Bone marrow (tissue), 2 donors: ENCODE data around the gene SLC34A1.

Experiments used
- DNase-seq, 2 donors: peaks; one replicate each; lab custom pipeline; 2025; lab: John Stamatoyannopoulos, UW

The SLC34A1 gene

DNA sequence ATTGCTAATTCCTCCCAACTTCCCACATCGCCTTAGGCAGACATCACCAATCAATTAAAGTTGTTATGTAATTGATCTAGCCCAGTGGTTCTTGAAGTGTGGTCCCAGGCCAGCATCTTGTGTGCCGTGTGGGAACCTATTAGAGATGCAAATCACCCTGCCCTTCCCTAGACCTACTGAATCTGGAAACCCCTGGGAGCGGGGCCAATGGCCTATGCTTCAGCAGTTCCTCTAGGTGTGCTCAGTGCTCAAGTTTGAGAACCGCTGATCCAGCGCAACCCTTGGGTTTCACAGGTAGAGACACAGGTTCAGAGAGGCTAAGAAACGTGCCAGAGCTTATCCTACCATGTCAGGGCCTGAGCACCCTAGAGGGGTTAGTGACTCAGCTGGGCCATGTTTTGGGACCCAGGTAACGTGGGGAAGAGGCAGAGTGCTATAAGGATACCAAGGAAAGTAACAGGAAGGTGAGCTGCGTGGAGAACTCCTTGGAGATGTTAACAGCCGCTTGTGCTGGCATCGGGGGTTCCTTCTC lies 4.4 kb downstream of the SLC34A1 start:
- no peak for DNase-seq

DNA sequence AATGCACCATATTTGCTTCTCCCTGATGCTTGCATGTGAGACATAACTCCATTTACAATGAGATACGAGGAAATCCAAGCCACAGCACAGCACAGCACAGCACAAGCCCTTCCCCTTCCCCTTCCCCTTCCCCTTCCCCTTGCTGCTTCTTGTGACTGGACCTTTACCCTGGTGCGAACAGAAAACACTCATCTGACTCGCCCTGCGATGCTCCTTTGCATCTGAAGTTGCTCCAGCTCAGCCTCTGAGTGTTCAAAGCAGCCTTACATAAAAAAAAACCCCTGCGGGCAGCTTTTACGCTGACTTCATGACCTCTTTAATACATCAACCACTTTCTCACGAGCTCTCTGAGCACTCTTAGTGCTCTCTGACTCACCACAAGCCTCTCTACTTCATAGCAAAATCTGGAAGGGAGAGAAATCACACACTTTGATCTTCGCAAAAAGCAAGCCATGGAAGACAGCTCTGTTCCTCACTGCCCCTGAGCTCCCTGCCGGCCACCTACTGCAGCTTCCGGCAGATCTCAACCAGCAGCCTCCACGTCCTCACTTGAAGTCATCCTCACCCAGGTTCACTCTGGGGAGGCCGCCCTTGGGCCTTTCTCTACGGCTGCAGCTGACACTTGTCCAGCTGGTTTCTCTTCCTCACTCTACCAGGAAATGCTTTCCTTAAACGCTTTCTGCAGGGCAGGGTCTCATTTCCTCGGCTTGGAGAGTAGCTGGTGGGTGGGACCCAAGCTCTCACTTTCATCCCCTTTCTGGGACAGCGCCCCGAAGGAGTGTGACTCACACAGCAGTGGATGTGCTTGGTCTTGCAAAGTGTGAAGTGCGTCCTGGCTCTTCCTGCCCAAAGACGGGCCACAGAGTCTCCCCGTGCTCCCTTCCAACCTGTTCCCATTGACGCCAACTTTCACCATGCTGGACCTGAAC lies 5.3 kb downstream of the SLC34A1 start:
- DNase-seq: peak; percentile 10 to 38

DNA sequence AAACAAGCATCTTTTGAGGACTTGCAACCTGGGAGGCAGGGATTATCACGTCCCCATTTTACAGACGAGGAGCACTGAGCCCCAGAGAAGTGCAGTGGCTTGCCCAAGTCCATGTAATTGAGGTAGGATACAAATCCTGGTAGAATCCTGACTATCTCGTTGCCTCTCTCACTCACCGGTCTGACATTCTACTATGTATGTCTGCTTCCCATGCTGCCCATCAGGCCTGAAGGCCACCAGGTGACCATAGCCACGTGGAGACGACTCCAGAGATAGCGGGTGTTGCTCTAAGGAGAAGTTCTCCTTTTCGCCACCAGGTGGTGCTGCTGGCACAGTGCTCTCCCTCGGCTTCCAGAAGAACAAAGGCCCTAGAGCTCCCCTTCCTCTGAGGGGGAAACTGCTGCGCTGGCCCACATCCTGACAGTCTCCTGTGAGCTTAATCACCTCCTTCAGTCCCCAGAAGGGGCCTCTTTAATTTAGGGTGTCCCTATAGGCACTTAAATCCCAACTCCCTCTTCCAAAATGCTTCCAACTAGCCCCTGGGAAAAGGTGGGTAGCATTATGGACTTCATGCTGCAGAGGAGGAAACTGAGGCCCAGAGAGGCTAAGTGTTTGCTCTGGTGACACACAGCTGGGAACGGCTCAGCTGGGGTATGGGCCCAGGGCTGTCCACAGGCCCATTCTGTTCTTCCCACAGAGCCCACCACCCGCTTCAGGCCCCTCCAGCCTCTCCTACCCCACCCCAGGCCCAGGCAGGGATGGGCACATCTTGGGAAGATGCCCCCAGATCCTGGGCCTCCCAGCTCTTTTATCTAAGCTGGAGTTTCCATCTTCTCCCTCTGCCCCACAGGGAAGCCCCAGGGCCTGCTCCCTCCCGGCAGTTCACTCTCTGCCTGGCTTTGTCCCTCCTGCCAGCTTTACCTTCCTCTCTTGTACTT lies 6.4 kb downstream of the SLC34A1 start:
- peak; percentile 50 to 87 for DNase-seq

DNA sequence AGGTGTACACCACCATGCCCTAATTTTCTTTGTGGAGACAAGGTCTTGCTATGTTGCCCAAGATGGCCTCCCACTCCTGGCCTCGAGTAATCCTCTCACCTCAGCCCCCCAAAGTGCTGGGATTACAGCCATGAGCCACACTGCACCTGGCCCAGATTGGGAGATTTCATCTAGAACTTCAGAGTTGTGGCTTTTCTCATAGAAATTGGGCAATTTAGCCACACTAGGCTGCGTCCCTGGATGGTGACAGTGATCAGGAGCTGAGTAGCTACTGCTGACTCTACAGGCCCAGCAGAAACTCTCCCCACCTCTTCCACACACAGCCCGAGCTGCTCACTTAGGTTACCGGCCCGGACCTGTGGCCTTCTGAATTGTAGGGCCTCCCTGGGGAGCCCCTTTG lies 8.5 kb downstream of the SLC34A1 start:
- no peak for DNase-seq

DNA sequence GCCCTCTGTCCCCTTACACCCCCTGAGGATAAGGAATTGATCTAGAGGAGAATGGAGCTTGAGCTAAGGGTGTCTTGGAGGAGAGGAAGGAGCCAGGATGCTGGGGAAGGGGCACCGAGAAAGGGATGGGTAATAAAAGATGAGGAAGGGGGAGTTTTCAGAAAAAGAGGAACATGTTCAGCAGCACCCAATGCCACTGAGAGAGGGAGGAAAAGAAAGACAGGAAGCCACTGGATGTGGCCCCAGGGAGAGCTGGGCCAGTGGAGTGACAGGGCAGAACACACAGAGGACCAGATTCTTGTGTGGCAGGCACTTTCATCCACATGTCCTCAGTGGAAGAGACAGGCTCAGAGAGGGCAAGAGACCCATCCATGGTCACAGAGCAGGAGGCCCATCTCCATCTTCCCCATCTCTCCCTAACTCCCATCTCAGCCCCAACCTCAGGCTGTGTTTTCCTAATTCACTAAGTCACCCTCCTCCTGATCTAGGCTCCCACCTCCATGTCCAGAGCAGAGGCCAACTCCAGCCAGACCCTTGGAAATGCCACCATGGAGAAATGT lies 9.1 kb downstream of the SLC34A1 start:
- DNase-seq: peak in 1 of 2 donors; percentile 61

DNA sequence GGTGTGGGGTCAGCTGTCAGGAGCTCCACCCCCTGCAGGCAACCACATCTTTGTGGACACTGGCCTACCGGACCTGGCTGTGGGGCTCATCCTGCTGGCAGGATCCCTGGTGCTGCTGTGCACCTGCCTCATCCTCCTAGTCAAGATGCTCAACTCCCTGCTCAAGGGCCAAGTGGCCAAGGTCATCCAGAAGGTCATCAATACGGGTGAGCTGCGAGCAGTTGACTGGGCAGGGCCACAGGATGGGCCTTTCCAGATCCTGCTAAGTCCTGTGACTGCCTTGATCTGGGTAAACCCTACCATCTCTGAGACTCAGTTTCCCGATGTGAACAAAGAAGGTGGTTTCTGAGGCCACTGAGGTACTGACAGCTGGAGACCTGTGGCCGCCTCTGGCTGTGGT lies 9.8 kb downstream of the SLC34A1 start:
- no peak for DNase-seq

DNA sequence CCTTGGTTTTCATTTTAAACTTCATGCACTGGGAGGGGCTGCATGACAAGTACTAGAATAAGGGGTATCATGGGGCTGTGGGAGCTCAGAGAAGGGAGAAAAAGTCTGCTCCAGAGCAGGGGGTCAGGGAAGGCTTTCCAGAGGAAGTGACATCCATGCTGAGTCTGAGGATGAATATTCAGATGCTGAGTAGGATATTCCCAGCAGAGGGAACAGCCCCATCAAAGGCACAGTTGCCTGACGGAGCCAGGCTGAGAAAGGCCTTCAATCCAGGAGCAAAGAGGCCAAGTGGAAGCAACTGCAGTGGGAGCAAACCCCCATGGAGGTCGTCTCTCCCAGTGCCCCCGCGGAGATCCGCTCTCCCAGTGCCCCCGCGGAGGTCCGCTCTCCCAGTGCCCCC lies 11.8 kb downstream of the SLC34A1 start:
- no peak for DNase-seq

DNA sequence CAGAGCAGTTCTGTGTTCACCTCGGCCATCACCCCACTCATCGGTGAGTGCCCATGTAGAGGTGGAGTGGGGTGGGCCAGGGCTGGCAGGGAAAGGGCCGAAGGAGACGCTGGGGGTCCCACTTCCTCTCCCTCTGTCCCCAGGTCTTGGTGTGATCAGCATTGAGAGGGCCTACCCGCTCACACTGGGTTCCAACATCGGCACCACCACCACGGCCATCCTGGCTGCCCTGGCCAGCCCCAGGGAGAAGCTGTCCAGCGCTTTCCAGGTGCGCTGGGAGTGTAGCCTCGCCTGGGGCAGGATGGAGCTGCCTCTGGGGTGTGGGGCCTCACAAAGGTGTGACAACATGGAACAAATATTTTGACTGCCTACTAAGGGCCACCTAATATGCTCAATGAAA lies 12.6 kb downstream of the SLC34A1 start:
- no peak for DNase-seq

DNA sequence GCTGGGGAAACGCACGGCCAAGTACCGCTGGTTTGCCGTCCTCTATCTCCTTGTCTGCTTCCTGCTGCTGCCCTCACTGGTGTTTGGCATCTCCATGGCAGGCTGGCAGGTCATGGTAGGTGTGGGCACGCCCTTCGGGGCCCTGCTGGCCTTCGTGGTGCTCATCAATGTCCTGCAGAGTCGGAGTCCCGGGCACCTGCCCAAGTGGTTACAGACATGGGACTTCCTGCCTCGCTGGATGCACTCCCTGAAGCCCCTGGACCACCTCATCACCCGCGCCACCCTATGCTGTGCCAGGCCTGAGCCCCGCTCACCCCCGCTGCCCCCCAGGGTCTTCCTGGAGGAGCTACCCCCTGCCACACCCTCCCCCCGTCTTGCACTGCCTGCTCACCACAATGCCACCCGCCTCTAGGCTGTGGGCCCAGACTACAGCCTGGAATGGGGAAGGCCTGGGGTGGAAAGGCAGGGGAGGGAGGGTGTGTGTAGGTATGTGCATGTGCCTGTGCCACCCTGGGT lies 13.7 kb downstream of the SLC34A1 start:
- no peak for DNase-seq

DNA sequence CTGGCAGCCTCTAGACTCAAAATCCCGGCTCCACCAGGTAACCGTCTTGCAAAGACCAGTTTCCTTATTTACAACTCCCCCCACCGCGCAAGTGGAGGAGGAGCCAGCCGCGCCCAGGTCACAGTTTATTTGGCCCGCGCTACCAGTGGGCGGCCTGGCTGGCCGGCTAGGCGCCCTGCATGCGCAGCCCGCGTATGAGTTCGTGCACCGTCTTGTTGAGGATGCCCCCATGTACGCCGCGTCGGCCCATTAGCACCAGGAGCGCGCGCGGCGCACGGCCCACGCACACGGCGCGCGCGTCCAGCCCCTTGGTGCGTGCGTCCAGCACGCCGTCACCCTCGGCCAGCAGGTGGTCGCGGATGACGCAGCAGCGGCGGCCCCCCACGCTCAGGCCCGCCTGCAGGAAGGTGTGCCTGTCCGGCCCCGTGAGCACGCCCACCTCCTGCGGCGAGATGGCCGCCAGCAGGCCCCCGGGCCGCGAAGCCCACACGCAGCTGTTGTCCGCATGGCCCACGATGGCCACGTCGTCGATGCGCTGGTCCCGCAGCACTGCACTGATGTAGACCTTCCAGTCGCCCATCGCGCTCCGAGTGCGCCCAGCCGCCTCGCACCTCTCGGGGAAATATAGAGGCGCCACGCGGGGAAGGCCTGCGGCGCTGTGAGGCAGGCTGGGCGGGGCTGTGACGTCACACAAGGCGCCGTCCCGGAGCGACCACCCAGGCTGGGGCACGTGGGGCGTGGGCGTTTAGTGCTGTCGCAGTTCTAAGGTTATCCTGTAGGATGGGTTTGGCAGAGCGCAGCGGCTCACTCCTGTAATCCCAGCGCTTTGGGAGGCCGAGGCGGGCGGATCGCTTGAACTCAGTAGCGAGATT lies 16.0 kb downstream of the SLC34A1 start, which contains the start of gene PFN3:
Gene PFN3, minus strand, starts transcription at position 665 of the 872 bp plus-strand sequence. Its CDS starts 85 bp downstream, at position 580.
- no peak for DNase-seq

DNA sequence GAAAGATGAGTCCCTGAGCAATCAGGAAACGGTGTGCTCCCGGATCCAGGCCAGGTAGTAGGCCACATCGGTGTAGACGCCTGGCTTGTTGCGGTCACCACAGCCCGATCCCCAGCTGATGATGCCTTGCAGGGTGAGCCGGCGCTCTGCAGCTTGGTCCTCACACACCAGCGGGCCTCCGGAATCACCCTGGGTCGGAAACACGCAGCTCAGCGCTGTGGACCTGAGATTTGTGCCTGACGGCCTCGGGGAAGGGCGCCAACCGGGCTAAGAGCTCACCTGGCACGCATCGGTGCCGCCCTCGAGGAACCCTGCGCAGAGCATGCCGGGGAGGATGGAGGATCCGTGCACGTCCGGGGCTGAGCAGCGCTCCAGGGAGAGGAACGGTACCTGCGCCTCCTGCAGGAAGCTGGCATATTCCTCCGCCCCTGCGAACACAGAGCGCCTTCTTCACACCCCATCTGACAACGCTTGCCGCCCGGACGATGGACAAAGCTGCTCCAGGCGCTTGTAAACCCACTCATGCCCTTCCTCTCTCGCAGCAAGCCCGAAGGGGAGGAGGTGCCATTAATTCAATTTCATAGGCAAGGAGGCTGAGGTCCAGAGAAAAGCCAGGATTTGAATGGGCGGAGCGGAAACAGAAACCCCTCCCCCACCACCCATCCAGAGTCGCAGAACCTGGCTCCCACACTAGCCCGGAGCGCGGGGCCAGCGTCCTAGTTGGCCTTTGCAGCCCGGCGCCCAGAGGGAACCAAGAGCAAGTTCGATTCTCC lies 18.2 kb downstream of the SLC34A1 start:
- DNase-seq: peak in 1 of 2 donors; percentile 6

DNA sequence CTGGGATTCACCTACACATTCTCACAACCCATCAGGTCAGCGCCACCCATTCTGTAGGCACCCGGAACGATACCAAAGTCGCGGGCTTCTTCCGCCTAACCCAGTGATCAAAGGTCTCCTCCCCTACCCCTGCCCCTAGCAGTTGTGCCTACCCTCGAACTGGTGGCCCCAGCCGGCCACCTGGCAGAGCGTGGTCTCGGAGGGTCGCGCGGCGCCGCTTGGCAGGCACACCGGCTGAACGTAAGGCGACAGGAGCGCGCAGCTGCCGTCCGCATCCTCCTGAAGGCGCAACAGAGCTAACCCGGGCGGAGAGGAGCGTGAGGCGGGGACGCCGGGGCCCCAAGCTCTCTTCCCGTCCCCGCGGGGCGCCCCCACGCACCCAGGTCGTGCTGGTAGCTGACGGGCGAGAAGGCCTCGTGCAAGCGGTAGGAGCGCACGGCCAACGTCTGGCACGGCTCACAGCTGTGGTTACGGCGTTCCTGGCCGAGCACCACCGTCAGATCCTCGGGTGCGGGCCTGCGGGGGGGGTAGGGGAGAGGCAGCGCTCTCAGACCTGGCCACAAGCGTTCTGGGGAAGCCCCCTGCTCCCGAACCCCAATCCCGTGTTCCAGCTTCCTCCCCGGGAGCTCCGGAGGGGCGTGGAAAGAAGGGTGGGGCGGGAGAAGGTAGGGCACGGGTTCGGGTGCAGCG lies 19.0 kb downstream of the SLC34A1 start:
- no peak for DNase-seq

DNA sequence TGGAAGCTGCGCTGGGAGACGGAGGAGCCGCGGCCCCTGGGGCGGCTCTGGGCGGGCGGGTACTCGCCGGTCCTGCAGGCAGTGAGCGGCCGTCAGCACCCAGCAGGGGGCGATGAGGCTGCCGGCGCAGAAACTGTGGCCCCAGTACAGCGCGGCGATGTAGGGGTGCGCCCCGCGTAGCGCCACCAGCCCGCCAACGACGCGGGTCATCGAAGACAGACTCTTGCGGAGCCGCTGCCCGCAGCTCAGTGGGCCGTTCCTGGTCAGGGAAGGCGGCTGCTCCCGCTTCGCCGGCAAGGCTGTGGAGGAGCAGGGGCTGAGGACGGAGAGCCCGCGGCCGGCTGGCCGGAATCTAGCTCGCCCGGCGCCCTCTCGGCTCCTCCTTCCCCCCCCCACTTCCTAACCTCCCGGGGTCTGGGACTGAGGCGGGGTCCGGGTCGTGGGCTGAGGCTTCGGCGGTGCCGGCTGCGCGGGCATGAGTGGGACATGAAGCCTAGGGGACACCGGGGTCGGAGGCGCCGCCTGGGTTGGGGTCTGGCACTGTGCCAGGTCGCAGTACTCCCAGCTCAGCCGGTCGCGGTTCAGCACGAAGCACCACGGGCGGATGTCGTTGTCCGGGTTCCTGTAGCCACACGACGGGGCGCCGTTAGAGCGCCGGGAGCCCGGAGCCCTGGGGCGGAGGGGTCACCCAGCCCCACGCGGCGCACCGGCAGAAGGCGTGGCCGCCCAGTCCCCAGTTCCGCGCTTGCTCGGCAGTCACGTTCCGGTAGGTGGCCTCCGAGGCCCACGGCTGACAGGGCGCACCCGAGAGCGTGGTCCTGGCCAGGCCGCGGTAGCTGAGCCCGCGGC lies 19.8 kb downstream of the SLC34A1 start:
- DNase-seq: peak; percentile 60 to 88

DNA sequence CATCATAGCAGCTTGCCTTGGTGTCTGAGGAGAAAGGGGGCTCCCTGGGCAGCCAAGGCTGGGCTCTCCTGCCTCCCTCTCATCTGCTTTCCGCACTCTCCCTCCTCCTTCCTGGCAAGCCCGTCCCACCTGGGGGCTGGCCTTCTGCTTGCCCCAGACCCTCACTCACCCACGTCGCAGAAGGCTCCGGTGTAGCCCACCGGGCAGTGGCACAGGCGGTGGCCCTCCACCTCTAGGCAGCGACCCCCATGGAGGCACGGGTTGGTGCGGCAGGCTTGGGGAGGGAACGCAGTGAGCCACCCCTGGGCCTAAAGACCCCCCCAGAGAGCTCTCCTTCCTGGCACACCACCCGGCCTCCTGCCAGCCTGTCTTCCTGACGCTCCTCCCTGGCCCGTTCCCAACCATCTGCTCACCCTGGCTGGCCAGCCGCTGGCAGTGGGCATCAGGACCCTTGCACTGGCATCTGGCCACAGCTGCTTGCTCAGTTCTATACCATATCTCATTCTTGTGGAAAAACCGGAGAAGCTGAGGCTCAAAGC lies 20.5 kb downstream of the SLC34A1 start:
- DNase-seq: no peak

DNA sequence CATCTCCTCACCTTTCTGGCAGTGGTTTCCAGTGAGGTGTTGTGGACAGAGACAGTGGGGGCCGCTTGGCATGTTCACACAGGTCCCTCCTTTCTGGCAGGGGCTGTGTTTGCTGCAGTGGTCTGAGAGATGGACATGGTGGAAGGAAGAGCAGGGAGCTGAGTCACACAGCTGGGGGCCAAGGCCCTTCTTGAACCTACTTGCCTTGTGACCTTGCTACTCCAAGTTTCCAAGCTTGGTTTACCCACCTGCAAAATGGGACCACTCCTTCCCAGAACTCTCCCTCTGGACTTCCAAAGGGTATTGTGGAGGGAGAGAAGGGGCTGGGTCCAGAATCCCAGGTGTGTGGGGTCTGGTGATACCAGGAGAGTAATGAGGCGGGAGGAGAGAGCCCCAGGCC lies 21.1 kb downstream of the SLC34A1 start:
- DNase-seq: no peak

DNA sequence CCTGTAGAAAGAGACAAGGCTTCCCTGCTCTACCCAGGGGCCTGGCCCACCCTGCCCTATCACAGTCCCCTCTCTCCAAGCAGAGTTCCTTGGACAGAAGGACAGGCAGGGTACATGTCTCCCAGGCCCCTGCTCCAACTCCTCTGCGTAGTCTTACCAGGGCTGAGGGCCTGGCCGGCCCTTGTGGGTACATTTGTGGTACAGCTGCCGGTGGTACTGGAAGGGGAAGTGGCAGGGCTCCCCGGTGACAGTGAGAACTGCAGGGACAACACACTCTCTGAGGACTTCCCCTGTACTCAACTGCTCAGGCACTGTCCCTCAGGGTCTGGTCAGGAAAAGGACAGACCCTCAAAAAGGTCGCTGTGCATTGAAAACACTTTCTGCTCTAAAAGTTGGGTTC lies 21.6 kb downstream of the SLC34A1 start:
- DNase-seq: peak; percentile 27 to 62

DNA sequence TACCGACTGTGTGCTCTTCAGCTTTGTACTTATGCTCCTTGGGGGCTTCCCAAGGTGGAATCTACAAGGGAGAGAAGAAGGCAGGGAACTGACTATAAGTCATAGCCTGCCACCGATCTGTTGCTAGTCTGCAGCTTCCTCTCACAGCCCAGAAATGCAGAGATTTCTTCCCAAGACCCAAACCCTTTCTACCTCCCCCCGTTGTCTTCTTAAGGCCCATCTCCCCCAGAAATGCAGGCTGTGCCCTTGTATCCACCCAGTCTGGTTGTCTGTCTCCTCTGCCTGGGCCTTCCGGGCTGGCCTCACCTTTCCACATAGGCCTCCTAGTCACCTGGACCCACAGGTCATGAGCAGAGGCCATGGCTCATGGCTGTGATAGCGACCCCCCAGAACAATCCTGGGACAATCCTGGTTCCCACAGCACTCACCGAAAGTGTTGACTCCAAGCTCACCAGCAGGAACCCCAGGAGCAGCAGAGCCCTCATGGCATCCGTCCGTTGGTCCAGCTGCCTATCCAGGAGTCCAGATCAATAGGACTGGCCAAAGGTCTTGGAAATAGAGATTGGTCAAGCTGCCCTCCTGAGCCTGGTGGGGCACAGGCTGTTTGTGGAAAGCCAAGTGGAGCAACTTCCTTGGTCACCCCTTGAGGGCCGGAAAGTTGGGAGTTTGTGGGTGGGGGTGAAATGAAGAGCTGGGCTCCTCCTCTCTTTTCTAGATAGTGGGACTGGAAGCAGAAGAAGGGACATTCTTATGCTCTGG lies 25.0 kb downstream of the SLC34A1 start, which contains the start of gene F12:
Gene F12, minus strand, starts transcription at position 522 of the 759 bp plus-strand sequence. Its CDS starts 37 bp downstream, at position 485.
- DNase-seq: no peak
